Vagina (tissue), 2 donors: ENCODE measurements around the gene CADPS. TPM values are rescaled to one million over a fixed set of nuclear protein-coding genes. Genes with fewer than 3 reads are reported as not detected.
A peak's percentile ranks its signal among the peaks of the same experiment; 100 is the strongest.

Source experiments
- DNase-seq, 2 donors: peaks; one replicate each; pipeline ENCODE4 v3.0.0-alpha.2; 2017; ENCODE audit errors: extremely low spot score in 2 of 2
- H3K27ac ChIP-seq: fragments of 200-600 bp; sonication (generic); one replicate; pipeline ENCODE4 v1.5.1; 2019
- H3K27me3 ChIP-seq: fragments of 200-600 bp; sonication (generic); one replicate; pipeline ENCODE4 v1.5.1; 2019
- H3K36me3 ChIP-seq, 2 donors: fragments of 200-600 bp; sonication (generic); one replicate each; pipeline ENCODE4 v1.5.1; 2017 to 2019
- H3K4me1 ChIP-seq: fragments of 200-600 bp; sonication (generic); one replicate; pipeline ENCODE4 v1.5.1; 2019
- H3K4me3 ChIP-seq, 2 donors: fragments of 200-600 bp; sonication (generic); 1 replicate in 1 of 2; 2 replicates in 1 of 2; pipeline ENCODE4 v1.5.1; 2016 to 2019
- H3K9me3 ChIP-seq: fragments of 200-600 bp; sonication (generic); one replicate; pipeline ENCODE4 v1.5.1; 2019
- CTCF ChIP-seq, 3 experiments: fragments of 450-650 bp in 2 of 3; fragments of 200-600 bp in 1 of 3; sonication (generic) in 1 of 3; IDR thresholded peaks; one replicate each; pipeline ENCODE4 v1.5.1; 2017 to 2019; ENCODE audit warnings: antibody characterized with exemption in 3 of 3, mild to moderate bottlenecking in 2 of 3, moderate library complexity in 2 of 3
- POLR2A ChIP-seq, 2 donors: fragments of 450-650 bp; IDR thresholded peaks; one replicate each; pipeline ENCODE4 v1.6.1; 2017; ENCODE audit warnings: antibody characterized with exemption in 2 of 2, mild to moderate bottlenecking in 2 of 2, moderate library complexity in 2 of 2
- POLR2AphosphoS5 ChIP-seq, 2 donors: sonication (generic); formaldehyde crosslinking; IDR thresholded peaks; one replicate each; pipeline ENCODE4 v1.9.0; 2017; ENCODE audit warnings: antibody characterized with exemption in 2 of 2, mild to moderate bottlenecking in 2 of 2, low read depth in 1 of 2; ENCODE audit not compliant: insufficient read depth in 1 of 2
- intact Hi-C: fragments of 100-400 bp; cut with DNase I; formaldehyde crosslinking; loops from one replicate; pipeline ENCODE4 v1.15.1; 2023
- total RNA-seq: library from RNA; depleted of rRNA; stranded (reverse); fragments of >200 nt; gene quantifications from one replicate; pipeline ENCODE4 v1.2.3, GENCODE V29; 2016

The CADPS gene
- total RNA-seq, 1 donor from 2014 or later = 12.8 TPM

- no peaks in the 10 kb centered on the region for H3K27me3 ChIP-seq
- no peak overlapping the region for H3K4me3 ChIP-seq
- TF ChIP-seq POLR2A (IDR thresholded peaks at IDR 0.05) (no peak), CTCF (IDR thresholded peaks at IDR 0.05) (no peak), POLR2AphosphoS5 (IDR thresholded peaks at IDR 0.05; ENCODE audit: insufficient read depth in 1 of 2, low read depth in 1 of 2) (no peak)
- H3K27ac ChIP-seq = no peak overlapping the region
- intact Hi-C loops = no loop called here
- DNase-seq = no peak
- H3K4me1 ChIP-seq = no peaks in the 10 kb centered on the region
- no peaks in the 10 kb centered on the region for H3K9me3 ChIP-seq
- H3K36me3 ChIP-seq = no peaks in the 10 kb centered on the region
Measured at GRCh38 chr3:62625268-62625667, 249.9 kb downstream of the CADPS start.

- intact Hi-C loops = no loop called here
- H3K4me1 ChIP-seq = no peaks in the 10 kb centered on the region
- no peak for DNase-seq
- H3K4me3 ChIP-seq = no peak overlapping the region
- no peaks in the 10 kb centered on the region for H3K27me3 ChIP-seq
- no peak overlapping the region for H3K27ac ChIP-seq
- no peak for TF ChIP-seq CTCF (IDR thresholded peaks at IDR 0.05)
- no peak for TF ChIP-seq POLR2AphosphoS5 (IDR thresholded peaks at IDR 0.05; ENCODE audit: insufficient read depth in 1 of 2, low read depth in 1 of 2)
- no peak for TF ChIP-seq POLR2A (IDR thresholded peaks at IDR 0.05)
- H3K36me3 ChIP-seq = no peaks in the 10 kb centered on the region
- H3K9me3 ChIP-seq = no peaks in the 10 kb centered on the region
Measured at GRCh38 chr3:62624185-62624584, 251.0 kb downstream of the CADPS start.

- Histone ChIP-seq H3K9me3 (no peaks in the 10 kb centered on the region), H3K4me1 (no peaks in the 10 kb centered on the region), H3K27me3 (no peaks in the 10 kb centered on the region), H3K36me3 (no peaks in the 10 kb centered on the region), H3K4me3 (no peak overlapping the region), H3K27ac (no peak overlapping the region)
- intact Hi-C loops = no loop called here
- TF ChIP-seq POLR2A (IDR thresholded peaks at IDR 0.05) (no peak), CTCF (IDR thresholded peaks at IDR 0.05) (peak; percentile 27 to 43 (median 34)), POLR2AphosphoS5 (IDR thresholded peaks at IDR 0.05; ENCODE audit: insufficient read depth in 1 of 2, low read depth in 1 of 2) (no peak)
- no peak for DNase-seq
Measured at GRCh38 chr3:62622553-62623174, 252.6 kb downstream of the CADPS start.

- intact Hi-C loops = no loop called here
- H3K27ac ChIP-seq = no peak overlapping the region
- no peak for DNase-seq
- H3K36me3 ChIP-seq = no peaks in the 10 kb centered on the region
- no peak overlapping the region for H3K4me3 ChIP-seq
- H3K27me3 ChIP-seq = no peaks in the 10 kb centered on the region
- no peaks in the 10 kb centered on the region for H3K9me3 ChIP-seq
- no peak for TF ChIP-seq CTCF (IDR thresholded peaks at IDR 0.05)
- no peak for TF ChIP-seq POLR2AphosphoS5 (IDR thresholded peaks at IDR 0.05; ENCODE audit: insufficient read depth in 1 of 2, low read depth in 1 of 2)
- TF ChIP-seq POLR2A (IDR thresholded peaks at IDR 0.05) = no peak
- H3K4me1 ChIP-seq = no peaks in the 10 kb centered on the region
Measured at GRCh38 chr3:62621925-62622324, 253.3 kb downstream of the CADPS start.

GRCh38 chr3:62621176-62621575 is 254.0 kb downstream of the CADPS start:
- intact Hi-C loops = no loop called here
- DNase-seq = no peak
- H3K27ac ChIP-seq = no peak overlapping the region
- no peak overlapping the region for H3K4me3 ChIP-seq
- no peaks in the 10 kb centered on the region for H3K27me3 ChIP-seq
- no peaks in the 10 kb centered on the region for H3K36me3 ChIP-seq
- H3K9me3 ChIP-seq = no peaks in the 10 kb centered on the region
- no peak for TF ChIP-seq POLR2AphosphoS5 (IDR thresholded peaks at IDR 0.05; ENCODE audit: insufficient read depth in 1 of 2, low read depth in 1 of 2)
- TF ChIP-seq CTCF (IDR thresholded peaks at IDR 0.05) = no peak
- TF ChIP-seq POLR2A (IDR thresholded peaks at IDR 0.05) = no peak
- no peaks in the 10 kb centered on the region for H3K4me1 ChIP-seq
